T-helper 17 cell (primary cell): ENCODE data around the gene PCDH9. TPM values are rescaled to one million over a fixed set of nuclear protein-coding genes. Genes with fewer than 3 reads are reported as not detected.

Experiments used
- ATAC-seq: fragments of 150-1000 bp; cut with Tn5 transposase; 2 replicates; pipeline ENCODE4 v1.10.0; 2021; ENCODE audit warnings: mild to moderate bottlenecking, moderate library complexity
- DNase-seq, 3 donors: peaks; one replicate each; pipeline versions ENCODE4 v3.0.0 to v3.0.0-alpha.2; 2020 to 2021
- H3K9me3 ChIP-seq: one replicate; pipeline ENCODE4 v1.7.0; 2013; ENCODE audit warnings: low read length, mild to moderate bottlenecking; ENCODE audit not compliant: control insufficient read depth, poor library complexity, severe bottlenecking
- H3K27ac Mint-ChIP-seq: one replicate; pipeline ENCODE4 v1.8.0; 2022; ENCODE audit warnings: mild to moderate bottlenecking, moderate library complexity, mixed read lengths
- H3K27me3 Mint-ChIP-seq: one replicate; pipeline ENCODE4 v1.8.0; 2022; ENCODE audit warnings: mixed read lengths
- H3K36me3 Mint-ChIP-seq: one replicate; pipeline ENCODE4 v1.8.0; 2022; ENCODE audit warnings: low read depth, mixed read lengths
- H3K4me1 Mint-ChIP-seq: one replicate; pipeline ENCODE4 v1.8.0; 2022; ENCODE audit warnings: mild to moderate bottlenecking, mixed read lengths
- H3K4me3 Mint-ChIP-seq: one replicate; pipeline ENCODE4 v1.8.0; 2022; ENCODE audit warnings: mild to moderate bottlenecking, moderate library complexity, mixed read lengths
- total RNA-seq, 4 donors: library from RNA in 2 of 4; stranded (reverse) in 2 of 4; gene quantifications; one replicate each; pipeline ENCODE4 v1.2.3 and lab custom pipeline; 2022 to 2026

PCDH9 gene
- total RNA-seq, 2 donors from 2014 or later: 0.50 to 0.67 TPM

- Mint-ChIP-seq H3K4me1 (no peaks in the 10 kb centered on the region), H3K4me3 (no peak overlapping the region), H3K36me3 (no peaks in the 10 kb centered on the region), H3K27me3 (no peaks in the 10 kb centered on the region), H3K27ac (no peak overlapping the region)
- H3K9me3 ChIP-seq: no peaks in the 10 kb centered on the region
- ATAC-seq (no peak), DNase-seq (no peak)
Measured at GRCh38 chr13:66400292-66400691, 829.8 kb downstream of the PCDH9 start.

- Mint-ChIP-seq H3K36me3 (no peaks in the 10 kb centered on the region), H3K27ac (no peak overlapping the region), H3K4me1 (no peaks in the 10 kb centered on the region), H3K27me3 (no peaks in the 10 kb centered on the region), H3K4me3 (no peak overlapping the region)
- no peak for DNase-seq
- no peak for ATAC-seq
- no peaks in the 10 kb centered on the region for H3K9me3 ChIP-seq
Measured at GRCh38 chr13:66399873-66400272, 830.3 kb downstream of the PCDH9 start.

- DNase-seq: no peak
- no peak overlapping the region for H3K27ac Mint-ChIP-seq
Measured at GRCh38 chr13:66397133-66397532, 833.0 kb downstream of the PCDH9 start.

GRCh38 chr13:66391322-66391721 lies 838.8 kb downstream of the PCDH9 start:
- Mint-ChIP-seq H3K36me3 (no peaks in the 10 kb centered on the region), H3K27ac (no peak overlapping the region), H3K27me3 (no peaks in the 10 kb centered on the region), H3K4me3 (no peak overlapping the region), H3K4me1 (no peaks in the 10 kb centered on the region)
- no peaks in the 10 kb centered on the region for H3K9me3 ChIP-seq
- ATAC-seq (no peak), DNase-seq (no peak)

More at GRCh38 chr13:66397133-66397532, 833.0 kb downstream of the PCDH9 start:
- Mint-ChIP-seq H3K4me3 (no peak overlapping the region), H3K27me3 (no peaks in the 10 kb centered on the region), H3K4me1 (no peaks in the 10 kb centered on the region), H3K36me3 (no peaks in the 10 kb centered on the region)
- no peak for ATAC-seq
- no peaks in the 10 kb centered on the region for H3K9me3 ChIP-seq

GRCh38 chr13:66378894-66379293 lies 851.2 kb downstream of the PCDH9 start:
- Mint-ChIP-seq H3K4me3 (no peak overlapping the region), H3K36me3 (no peaks in the 10 kb centered on the region), H3K27ac (no peak overlapping the region), H3K27me3 (no peaks in the 10 kb centered on the region), H3K4me1 (no peaks in the 10 kb centered on the region)
- no peak for DNase-seq
- H3K9me3 ChIP-seq: no peaks in the 10 kb centered on the region
- ATAC-seq: no peak

GRCh38 chr13:66377569-66377968 lies 852.6 kb downstream of the PCDH9 start:
- Mint-ChIP-seq H3K4me3 (no peak overlapping the region), H3K27ac (no peak overlapping the region)
- no peak for DNase-seq

GRCh38 chr13:66375756-66376155 lies 854.4 kb downstream of the PCDH9 start:
- Mint-ChIP-seq H3K27me3 (no peaks in the 10 kb centered on the region), H3K27ac (no peak overlapping the region), H3K4me1 (no peaks in the 10 kb centered on the region), H3K4me3 (no peak overlapping the region), H3K36me3 (no peaks in the 10 kb centered on the region)
- no peaks in the 10 kb centered on the region for H3K9me3 ChIP-seq
- no peak for DNase-seq
- ATAC-seq: no peak

More at GRCh38 chr13:66377569-66377968, 852.6 kb downstream of the PCDH9 start:
- H3K36me3 Mint-ChIP-seq: no peaks in the 10 kb centered on the region
- H3K4me1 Mint-ChIP-seq: no peaks in the 10 kb centered on the region
- no peak for ATAC-seq
- no peaks in the 10 kb centered on the region for H3K9me3 ChIP-seq
- no peaks in the 10 kb centered on the region for H3K27me3 Mint-ChIP-seq

GRCh38 chr13:66369666-66370065 lies 860.5 kb downstream of the PCDH9 start:
- no peak overlapping the region for H3K4me3 Mint-ChIP-seq

GRCh38 chr13:66367356-66367755 lies 862.8 kb downstream of the PCDH9 start:
- DNase-seq (no peak), ATAC-seq (no peak)
- H3K4me3 Mint-ChIP-seq: no peak overlapping the region
- H3K9me3 ChIP-seq: no peaks in the 10 kb centered on the region
- no peaks in the 10 kb centered on the region for H3K27me3 Mint-ChIP-seq
- H3K27ac Mint-ChIP-seq: no peak overlapping the region
- no peaks in the 10 kb centered on the region for H3K36me3 Mint-ChIP-seq
- no peaks in the 10 kb centered on the region for H3K4me1 Mint-ChIP-seq

More at GRCh38 chr13:66369666-66370065, 860.5 kb downstream of the PCDH9 start:
- DNase-seq: no peak
- no peaks in the 10 kb centered on the region for H3K4me1 Mint-ChIP-seq
- no peaks in the 10 kb centered on the region for H3K9me3 ChIP-seq
- no peaks in the 10 kb centered on the region for H3K27me3 Mint-ChIP-seq
- no peaks in the 10 kb centered on the region for H3K36me3 Mint-ChIP-seq
- H3K27ac Mint-ChIP-seq: no peak overlapping the region
- no peak for ATAC-seq

GRCh38 chr13:66365101-66365500 lies 865.0 kb downstream of the PCDH9 start:
- no peaks in the 10 kb centered on the region for H3K36me3 Mint-ChIP-seq
- no peak for ATAC-seq
- no peaks in the 10 kb centered on the region for H3K9me3 ChIP-seq
- DNase-seq: no peak
- H3K4me3 Mint-ChIP-seq: no peak overlapping the region
- H3K4me1 Mint-ChIP-seq: no peaks in the 10 kb centered on the region
- H3K27ac Mint-ChIP-seq: no peak overlapping the region
- no peaks in the 10 kb centered on the region for H3K27me3 Mint-ChIP-seq

- H3K27me3 Mint-ChIP-seq: no peaks in the 10 kb centered on the region
- no peaks in the 10 kb centered on the region for H3K36me3 Mint-ChIP-seq
- no peak overlapping the region for H3K27ac Mint-ChIP-seq
- DNase-seq (no peak), ATAC-seq (no peak)
- H3K9me3 ChIP-seq: no peaks in the 10 kb centered on the region
- H3K4me3 Mint-ChIP-seq: no peak overlapping the region
- no peaks in the 10 kb centered on the region for H3K4me1 Mint-ChIP-seq
Measured at GRCh38 chr13:66364346-66364745, 865.8 kb downstream of the PCDH9 start.

- Mint-ChIP-seq H3K27me3 (no peaks in the 10 kb centered on the region), H3K4me3 (no peak overlapping the region), H3K4me1 (no peaks in the 10 kb centered on the region), H3K36me3 (no peaks in the 10 kb centered on the region), H3K27ac (no peak overlapping the region)
- ATAC-seq (no peak), DNase-seq (no peak)
- no peaks in the 10 kb centered on the region for H3K9me3 ChIP-seq
Measured at GRCh38 chr13:66362485-66362884, 867.7 kb downstream of the PCDH9 start.

GRCh38 chr13:66359910-66360552 lies 870.1 kb downstream of the PCDH9 start:
- no peaks in the 10 kb centered on the region for H3K9me3 ChIP-seq
- ATAC-seq: no peak
- Mint-ChIP-seq H3K4me1 (no peaks in the 10 kb centered on the region), H3K27ac (no peak overlapping the region), H3K36me3 (no peaks in the 10 kb centered on the region), H3K27me3 (no peaks in the 10 kb centered on the region), H3K4me3 (no peak overlapping the region)
- DNase-seq: no peak

- H3K4me1 Mint-ChIP-seq: no peaks in the 10 kb centered on the region
- H3K9me3 ChIP-seq: peaks cover 2% of the 10 kb centered on the region
- H3K36me3 Mint-ChIP-seq: no peaks in the 10 kb centered on the region
- no peak for DNase-seq
- H3K27ac Mint-ChIP-seq: no peak overlapping the region
- no peak for ATAC-seq
- H3K27me3 Mint-ChIP-seq: no peaks in the 10 kb centered on the region
- H3K4me3 Mint-ChIP-seq: no peak overlapping the region
Measured at GRCh38 chr13:66359393-66359792, 870.7 kb downstream of the PCDH9 start.
